Testis (tissue), 2 donors: Measurements from ENCODE around the gene VAV2.

Source experiments
- POLR2A ChIP-seq: fragments of 450-650 bp; IDR thresholded peaks from one replicate; pipeline ENCODE4 v1.6.1; 2017; ENCODE audit warnings: antibody characterized with exemption, mild to moderate bottlenecking, moderate library complexity
- TF ChIP-seq, protein P1 (sequence below), 3 experiments: fragments of 450-650 bp in 2 of 3; fragments of 200-600 bp in 1 of 3; sonication (generic) in 1 of 3; IDR thresholded peaks; one replicate each; pipeline ENCODE4 v1.5.1; 2016 to 2019; ENCODE audit warnings: antibody characterized with exemption in 3 of 3, mild to moderate bottlenecking in 2 of 3, moderate library complexity in 1 of 3

DNA sequence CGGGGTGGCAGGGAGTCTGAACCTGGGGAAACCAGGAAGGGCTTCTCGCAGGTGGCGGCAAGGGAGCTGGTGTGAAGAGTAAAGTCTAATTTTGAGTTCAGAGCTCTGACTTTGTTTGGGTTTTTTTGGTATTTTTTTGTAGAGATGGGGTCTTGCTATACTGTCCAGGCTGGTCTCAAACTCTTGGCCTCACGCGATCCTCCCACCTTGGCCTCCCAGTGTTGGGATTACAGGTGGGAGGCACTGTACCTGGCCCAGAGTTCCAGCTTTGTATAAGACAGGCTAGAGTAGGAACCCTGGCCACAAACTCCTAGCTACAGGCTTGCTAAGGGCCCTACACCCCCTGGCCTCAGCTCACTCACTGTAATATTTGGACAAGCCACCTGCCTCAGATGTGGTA lies 148.9 kb downstream of the VAV2 start:
- TF ChIP-seq, protein P1, sequence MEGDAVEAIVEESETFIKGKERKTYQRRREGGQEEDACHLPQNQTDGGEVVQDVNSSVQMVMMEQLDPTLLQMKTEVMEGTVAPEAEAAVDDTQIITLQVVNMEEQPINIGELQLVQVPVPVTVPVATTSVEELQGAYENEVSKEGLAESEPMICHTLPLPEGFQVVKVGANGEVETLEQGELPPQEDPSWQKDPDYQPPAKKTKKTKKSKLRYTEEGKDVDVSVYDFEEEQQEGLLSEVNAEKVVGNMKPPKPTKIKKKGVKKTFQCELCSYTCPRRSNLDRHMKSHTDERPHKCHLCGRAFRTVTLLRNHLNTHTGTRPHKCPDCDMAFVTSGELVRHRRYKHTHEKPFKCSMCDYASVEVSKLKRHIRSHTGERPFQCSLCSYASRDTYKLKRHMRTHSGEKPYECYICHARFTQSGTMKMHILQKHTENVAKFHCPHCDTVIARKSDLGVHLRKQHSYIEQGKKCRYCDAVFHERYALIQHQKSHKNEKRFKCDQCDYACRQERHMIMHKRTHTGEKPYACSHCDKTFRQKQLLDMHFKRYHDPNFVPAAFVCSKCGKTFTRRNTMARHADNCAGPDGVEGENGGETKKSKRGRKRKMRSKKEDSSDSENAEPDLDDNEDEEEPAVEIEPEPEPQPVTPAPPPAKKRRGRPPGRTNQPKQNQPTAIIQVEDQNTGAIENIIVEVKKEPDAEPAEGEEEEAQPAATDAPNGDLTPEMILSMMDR (IDR thresholded peaks at IDR 0.05), result no peak
- no peak for TF ChIP-seq POLR2A
